Measurements from ENCODE around the gene PLEKHH1.
"Not testable (repeated sequence)": the region's sequence is repeated elsewhere in the genome, so short reads cannot be mapped to it uniquely, and the experiment has no call there.

DNA sequence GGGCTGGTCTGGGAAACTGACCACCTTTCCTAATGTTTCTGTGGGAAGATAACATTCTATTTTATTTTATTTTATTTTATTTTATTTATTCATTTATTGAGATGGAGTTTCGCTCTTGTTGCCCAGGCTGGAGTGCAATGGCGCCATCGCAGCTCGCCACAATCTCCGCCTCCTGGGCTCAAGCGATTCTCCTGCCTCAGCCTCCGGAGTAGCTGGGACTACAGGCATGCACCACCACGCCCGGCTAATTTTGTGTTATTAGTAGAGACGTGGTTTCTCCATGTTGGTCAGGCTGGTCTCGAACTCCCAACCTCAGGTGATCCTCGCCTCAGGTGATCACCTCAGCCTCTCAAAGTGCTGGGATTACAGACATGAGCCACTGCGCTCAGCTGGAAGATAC, 9.5 kb downstream of the PLEKHH1 start:
- TF ChIP-seq, protein P1, sequence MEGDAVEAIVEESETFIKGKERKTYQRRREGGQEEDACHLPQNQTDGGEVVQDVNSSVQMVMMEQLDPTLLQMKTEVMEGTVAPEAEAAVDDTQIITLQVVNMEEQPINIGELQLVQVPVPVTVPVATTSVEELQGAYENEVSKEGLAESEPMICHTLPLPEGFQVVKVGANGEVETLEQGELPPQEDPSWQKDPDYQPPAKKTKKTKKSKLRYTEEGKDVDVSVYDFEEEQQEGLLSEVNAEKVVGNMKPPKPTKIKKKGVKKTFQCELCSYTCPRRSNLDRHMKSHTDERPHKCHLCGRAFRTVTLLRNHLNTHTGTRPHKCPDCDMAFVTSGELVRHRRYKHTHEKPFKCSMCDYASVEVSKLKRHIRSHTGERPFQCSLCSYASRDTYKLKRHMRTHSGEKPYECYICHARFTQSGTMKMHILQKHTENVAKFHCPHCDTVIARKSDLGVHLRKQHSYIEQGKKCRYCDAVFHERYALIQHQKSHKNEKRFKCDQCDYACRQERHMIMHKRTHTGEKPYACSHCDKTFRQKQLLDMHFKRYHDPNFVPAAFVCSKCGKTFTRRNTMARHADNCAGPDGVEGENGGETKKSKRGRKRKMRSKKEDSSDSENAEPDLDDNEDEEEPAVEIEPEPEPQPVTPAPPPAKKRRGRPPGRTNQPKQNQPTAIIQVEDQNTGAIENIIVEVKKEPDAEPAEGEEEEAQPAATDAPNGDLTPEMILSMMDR (IDR thresholded peaks at IDR 0.05; ENCODE audit: insufficient read depth, low read length): not testable (repeated sequence)
- TF ChIP-seq POLR2AphosphoS5 (IDR thresholded peaks at IDR 0.05; ENCODE audit: low read depth); GABPA (IDR thresholded peaks at IDR 0.05; ENCODE audit: low read depth); SPI1 (IDR thresholded peaks at IDR 0.05; ENCODE audit: borderline replicate concordance, low read depth): not testable (repeated sequence)
- TF ChIP-seq, protein P2, sequence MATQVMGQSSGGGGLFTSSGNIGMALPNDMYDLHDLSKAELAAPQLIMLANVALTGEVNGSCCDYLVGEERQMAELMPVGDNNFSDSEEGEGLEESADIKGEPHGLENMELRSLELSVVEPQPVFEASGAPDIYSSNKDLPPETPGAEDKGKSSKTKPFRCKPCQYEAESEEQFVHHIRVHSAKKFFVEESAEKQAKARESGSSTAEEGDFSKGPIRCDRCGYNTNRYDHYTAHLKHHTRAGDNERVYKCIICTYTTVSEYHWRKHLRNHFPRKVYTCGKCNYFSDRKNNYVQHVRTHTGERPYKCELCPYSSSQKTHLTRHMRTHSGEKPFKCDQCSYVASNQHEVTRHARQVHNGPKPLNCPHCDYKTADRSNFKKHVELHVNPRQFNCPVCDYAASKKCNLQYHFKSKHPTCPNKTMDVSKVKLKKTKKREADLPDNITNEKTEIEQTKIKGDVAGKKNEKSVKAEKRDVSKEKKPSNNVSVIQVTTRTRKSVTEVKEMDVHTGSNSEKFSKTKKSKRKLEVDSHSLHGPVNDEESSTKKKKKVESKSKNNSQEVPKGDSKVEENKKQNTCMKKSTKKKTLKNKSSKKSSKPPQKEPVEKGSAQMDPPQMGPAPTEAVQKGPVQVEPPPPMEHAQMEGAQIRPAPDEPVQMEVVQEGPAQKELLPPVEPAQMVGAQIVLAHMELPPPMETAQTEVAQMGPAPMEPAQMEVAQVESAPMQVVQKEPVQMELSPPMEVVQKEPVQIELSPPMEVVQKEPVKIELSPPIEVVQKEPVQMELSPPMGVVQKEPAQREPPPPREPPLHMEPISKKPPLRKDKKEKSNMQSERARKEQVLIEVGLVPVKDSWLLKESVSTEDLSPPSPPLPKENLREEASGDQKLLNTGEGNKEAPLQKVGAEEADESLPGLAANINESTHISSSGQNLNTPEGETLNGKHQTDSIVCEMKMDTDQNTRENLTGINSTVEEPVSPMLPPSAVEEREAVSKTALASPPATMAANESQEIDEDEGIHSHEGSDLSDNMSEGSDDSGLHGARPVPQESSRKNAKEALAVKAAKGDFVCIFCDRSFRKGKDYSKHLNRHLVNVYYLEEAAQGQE (IDR thresholded peaks at IDR 0.05; ENCODE audit: insufficient replicate concordance, low read depth): not testable (repeated sequence)

Measured in HL-60 (cell line).